Osteoblast (primary cell): ENCODE data around the gene VARS1. TPM values are rescaled to one million over a fixed set of nuclear protein-coding genes. Genes with fewer than 3 reads are reported as not detected.
"Not testable (repeated sequence)": the region's sequence is repeated elsewhere in the genome, so short reads cannot be mapped to it uniquely, and the experiment has no call there.

Experiments
- DNase-seq: peaks from one replicate; pipeline ENCODE4 v3.0.0; 2011; ENCODE audit warnings: low spot score, mixed read lengths; ENCODE audit not compliant: insufficient read length; ENCODE audit errors: missing footprints
- H2AFZ ChIP-seq: 2 replicates; pipeline ENCODE4 v1.6.0; 2011; ENCODE audit warnings: mild to moderate bottlenecking, low read length
- H3K27ac ChIP-seq: 2 replicates; pipeline ENCODE4 v1.5.1; 2011; ENCODE audit warnings: mild to moderate bottlenecking, low read depth, low read length, moderate library complexity
- H3K27me3 ChIP-seq: 2 replicates; pipeline ENCODE4 v1.6.0; 2012; ENCODE audit warnings: mild to moderate bottlenecking, control low read depth, inconsistent platforms, low read length, moderate library complexity; ENCODE audit not compliant: insufficient read depth
- H3K36me3 ChIP-seq: 2 replicates; pipeline ENCODE4 v1.5.1; 2011; ENCODE audit warnings: mild to moderate bottlenecking, low read length, control low read depth, moderate library complexity; ENCODE audit not compliant: insufficient read depth
- H3K4me1 ChIP-seq: 2 replicates; pipeline ENCODE4 v1.5.1; 2011; ENCODE audit warnings: mild to moderate bottlenecking, low read length, control low read depth, moderate library complexity; ENCODE audit not compliant: insufficient read depth
- H3K4me2 ChIP-seq: 2 replicates; pipeline ENCODE4 v1.6.0; 2011; ENCODE audit warnings: mild to moderate bottlenecking, low read length; ENCODE audit not compliant: insufficient read depth
- H3K4me3 ChIP-seq: fragments of 200-600 bp; sonication (generic); 3 replicates; pipeline ENCODE4 v1.5.1; 2012; ENCODE audit warnings: mild to moderate bottlenecking, low read length, inconsistent platforms; ENCODE audit not compliant: insufficient read depth
- H3K79me2 ChIP-seq: 2 replicates; pipeline ENCODE4 v1.6.0; 2012; ENCODE audit warnings: mild to moderate bottlenecking, low read length, control low read depth, inconsistent platforms; ENCODE audit not compliant: insufficient read depth
- H3K9me3 ChIP-seq: 2 replicates; pipeline ENCODE4 v1.5.1; 2011; ENCODE audit warnings: low read depth, low read length, control low read depth
- H4K20me1 ChIP-seq: 2 replicates; pipeline ENCODE4 v1.6.0; 2012; ENCODE audit warnings: mild to moderate bottlenecking, low read length, control low read depth; ENCODE audit not compliant: insufficient read depth
- total RNA-seq: library from RNA; depleted of rRNA; stranded (reverse); fragments of >200 nt; gene quantifications from 2 replicates; pipeline ENCODE4 v1.2.3, GENCODE V29; 2012
- TF ChIP-seq, protein P1 (sequence below): IDR thresholded peaks from 2 replicates; pipeline ENCODE4 v1.5.1; 2011; ENCODE audit warnings: mild to moderate bottlenecking, low read depth, low read length, moderate library complexity; ENCODE audit errors: extremely low read depth

VARS1 gene
- total RNA-seq: 40.1 and 42.0 TPM in 2 replicates

DNA sequence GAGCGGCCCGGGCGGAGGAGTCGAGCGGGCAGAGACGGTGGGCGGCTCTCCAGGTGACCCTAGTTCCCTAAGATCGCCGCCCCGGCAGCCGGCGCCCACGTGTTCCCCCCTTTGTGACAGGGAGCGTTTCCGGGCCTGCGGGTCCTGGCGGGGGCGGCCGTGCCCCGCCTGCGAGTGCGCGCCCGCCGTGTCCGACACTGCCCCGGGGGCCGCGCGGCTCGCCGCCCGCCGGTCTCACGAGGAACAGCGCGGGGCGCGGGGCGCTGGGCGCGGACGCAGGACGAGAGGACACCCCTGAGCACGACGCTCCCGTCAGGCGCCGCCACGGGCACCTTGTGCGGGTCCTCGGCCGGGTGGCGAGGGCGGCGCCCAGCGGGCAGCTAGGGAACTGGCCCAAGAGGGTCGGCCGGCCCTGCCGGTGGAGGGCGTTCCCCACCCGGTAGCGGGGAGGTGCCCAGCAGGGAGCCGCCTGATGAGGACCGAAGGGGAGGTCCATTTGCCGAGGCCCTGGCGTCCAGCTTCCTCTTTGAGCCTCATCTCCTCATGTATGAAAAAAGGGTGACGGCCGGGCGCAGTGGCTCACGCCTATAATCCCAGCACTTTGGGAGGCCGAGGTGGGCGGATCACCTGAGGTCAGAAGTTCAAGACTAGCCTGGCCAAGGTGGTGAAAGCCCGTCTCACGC lies at the start of gene VARS1:
Gene VARS1 (minus strand): TSS at position 137 of the 683 bp plus-strand sequence. CDS start 535 bp downstream, outside the sequence.
- peak within 1 kb of the TSS; percentile 92 for H3K27ac ChIP-seq
- H3K4me3 ChIP-seq: peak within 1 kb of the TSS; percentile 95
- no peaks in the 10 kb centered on the region for H4K20me1 ChIP-seq
- H3K4me2 ChIP-seq: peak within 1 kb of the TSS; percentile 92
- H2AFZ ChIP-seq: peak within 1 kb of the TSS; percentile 91
- H3K9me3 ChIP-seq: no peaks in the 10 kb centered on the region
- H3K27me3 ChIP-seq: no peaks in the 10 kb centered on the region
- DNase-seq: peak; percentile 100
- H3K79me2 ChIP-seq: peaks cover 31% of the 10 kb centered on the region
- TF ChIP-seq, protein P1, sequence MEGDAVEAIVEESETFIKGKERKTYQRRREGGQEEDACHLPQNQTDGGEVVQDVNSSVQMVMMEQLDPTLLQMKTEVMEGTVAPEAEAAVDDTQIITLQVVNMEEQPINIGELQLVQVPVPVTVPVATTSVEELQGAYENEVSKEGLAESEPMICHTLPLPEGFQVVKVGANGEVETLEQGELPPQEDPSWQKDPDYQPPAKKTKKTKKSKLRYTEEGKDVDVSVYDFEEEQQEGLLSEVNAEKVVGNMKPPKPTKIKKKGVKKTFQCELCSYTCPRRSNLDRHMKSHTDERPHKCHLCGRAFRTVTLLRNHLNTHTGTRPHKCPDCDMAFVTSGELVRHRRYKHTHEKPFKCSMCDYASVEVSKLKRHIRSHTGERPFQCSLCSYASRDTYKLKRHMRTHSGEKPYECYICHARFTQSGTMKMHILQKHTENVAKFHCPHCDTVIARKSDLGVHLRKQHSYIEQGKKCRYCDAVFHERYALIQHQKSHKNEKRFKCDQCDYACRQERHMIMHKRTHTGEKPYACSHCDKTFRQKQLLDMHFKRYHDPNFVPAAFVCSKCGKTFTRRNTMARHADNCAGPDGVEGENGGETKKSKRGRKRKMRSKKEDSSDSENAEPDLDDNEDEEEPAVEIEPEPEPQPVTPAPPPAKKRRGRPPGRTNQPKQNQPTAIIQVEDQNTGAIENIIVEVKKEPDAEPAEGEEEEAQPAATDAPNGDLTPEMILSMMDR: peak; percentile 56
- H3K4me1 ChIP-seq: peaks cover 9% of the 10 kb centered on the region
- H3K36me3 ChIP-seq: peaks cover 17% of the 10 kb centered on the region

DNA sequence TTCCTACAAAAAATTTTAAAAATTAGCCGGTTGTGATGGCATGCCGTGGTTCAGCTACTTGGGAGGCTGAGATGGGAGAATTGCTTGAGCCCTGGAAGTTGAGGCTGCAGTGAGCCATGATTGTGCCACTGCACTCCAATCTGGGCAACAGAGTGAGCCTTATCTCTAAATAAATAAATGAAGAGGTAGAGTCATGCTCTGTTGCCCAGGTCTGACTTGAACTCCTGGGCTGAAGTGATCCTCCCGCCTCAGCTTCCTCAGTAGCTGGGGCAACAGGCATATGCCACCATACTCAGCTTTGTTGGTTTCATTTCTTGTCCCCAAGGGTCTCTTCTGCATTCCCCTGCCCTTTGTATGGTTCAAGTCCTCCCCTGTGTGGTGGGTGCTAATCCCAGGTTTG lies 49.0 kb upstream of the VARS1 start:
- H3K4me3 ChIP-seq: no peak overlapping the region
- H4K20me1 ChIP-seq: peaks cover 10% of the 10 kb centered on the region
- peaks cover 15% of the 10 kb centered on the region for H3K36me3 ChIP-seq
- TF ChIP-seq, protein P1: no peak
- no peak overlapping the region for H3K27ac ChIP-seq
- H3K27me3 ChIP-seq: no peaks in the 10 kb centered on the region
- H3K4me1 ChIP-seq: no peaks in the 10 kb centered on the region
- H3K9me3 ChIP-seq: no peaks in the 10 kb centered on the region
- H3K4me2 ChIP-seq: no peak overlapping the region
- no peaks in the 10 kb centered on the region for H3K79me2 ChIP-seq
- no peak overlapping the region for H2AFZ ChIP-seq
- DNase-seq: peak; percentile 60

DNA sequence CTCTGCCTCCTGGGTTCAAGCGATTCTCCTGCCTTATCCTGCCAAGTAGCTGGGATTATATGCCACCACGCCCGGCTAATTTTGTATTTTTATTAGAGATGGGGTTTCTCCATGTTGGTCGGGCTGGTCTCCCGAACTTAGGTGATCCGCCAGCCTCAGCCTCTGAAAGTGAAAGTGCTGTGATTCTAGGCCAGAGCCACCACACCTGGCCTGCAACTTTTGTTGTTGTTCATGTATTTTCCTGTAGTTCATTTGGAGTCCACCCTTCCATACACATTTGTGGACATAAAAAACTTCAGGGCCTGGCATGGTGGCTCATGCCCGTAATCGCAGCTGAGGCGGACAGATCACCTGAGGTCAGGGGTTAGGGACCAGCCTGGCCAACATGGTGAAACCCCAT lies 46.5 kb upstream of the VARS1 start:
- peak; percentile 41 for DNase-seq
- Histone ChIP-seq H3K79me2 (peaks cover 10% of the 10 kb centered on the region), H3K36me3 (peaks cover 39% of the 10 kb centered on the region), H2AFZ (no peak overlapping the region), H4K20me1 (peaks cover 32% of the 10 kb centered on the region), H3K9me3 (no peaks in the 10 kb centered on the region), H3K4me3 (no peak overlapping the region), H3K27ac (no peak overlapping the region), H3K4me1 (peaks cover 18% of the 10 kb centered on the region), H3K27me3 (no peaks in the 10 kb centered on the region), H3K4me2 (no peak overlapping the region)
- TF ChIP-seq, protein P1: no peak

DNA sequence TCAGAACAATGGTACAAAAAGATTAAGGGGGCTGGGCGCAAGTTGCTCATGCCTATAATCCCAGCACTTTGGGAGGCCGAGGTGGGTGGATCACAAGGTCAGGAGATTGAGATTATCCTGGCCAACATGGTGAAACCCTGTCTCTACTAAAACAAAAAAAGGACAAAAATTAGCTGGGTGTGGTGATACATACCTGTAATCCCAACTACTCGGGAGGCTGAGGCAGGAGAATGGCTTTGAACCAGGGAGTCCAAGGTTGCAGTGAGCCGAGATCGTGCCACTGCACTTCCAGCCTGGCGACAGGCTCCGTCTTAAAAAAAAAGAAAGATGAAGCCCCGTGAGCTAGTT lies 44.2 kb upstream of the VARS1 start:
- peaks cover 50% of the 10 kb centered on the region for H3K36me3 ChIP-seq
- H3K4me2 ChIP-seq, DNase-seq, H3K27ac ChIP-seq, H3K9me3 ChIP-seq, H2AFZ ChIP-seq, H3K4me3 ChIP-seq, H3K27me3 ChIP-seq: not testable (repeated sequence)
- peaks cover 48% of the 10 kb centered on the region for H4K20me1 ChIP-seq
- H3K4me1 ChIP-seq: peaks cover 32% of the 10 kb centered on the region
- H3K79me2 ChIP-seq: peaks cover 33% of the 10 kb centered on the region
